Suprapubic skin (tissue), 4 donors: Measurements from ENCODE around the gene THUMPD3.

ENCODE experiments used
- CTCF ChIP-seq, 2 donors: fragments of 200-600 bp in 1 of 2; fragments of 450-650 bp in 1 of 2; sonication (generic) in 1 of 2; IDR thresholded peaks; one replicate each; pipeline ENCODE4 v1.5.1; 2016 to 2019; ENCODE audit warnings: antibody characterized with exemption in 2 of 2, mild to moderate bottlenecking in 1 of 2, moderate library complexity in 1 of 2
- EP300 ChIP-seq: sonication (generic); formaldehyde crosslinking; IDR thresholded peaks from one replicate; pipeline ENCODE4 v1.6.1; 2017; ENCODE audit warnings: antibody characterized with exemption
- POLR2A ChIP-seq, 2 donors: fragments of 450-650 bp; IDR thresholded peaks; one replicate each; pipeline ENCODE4 v1.6.1; 2017; ENCODE audit warnings: antibody characterized with exemption in 2 of 2, mild to moderate bottlenecking in 2 of 2, moderate library complexity in 2 of 2
- POLR2AphosphoS5 ChIP-seq, 3 donors: sonication (generic); formaldehyde crosslinking; IDR thresholded peaks; one replicate each; pipeline ENCODE4 v1.6.1; 2017; ENCODE audit warnings: antibody characterized with exemption in 3 of 3

GRCh38 chr3:9339761-9340471 is 22.9 kb upstream of the THUMPD3 start:
- no peak for TF ChIP-seq CTCF (IDR thresholded peaks at IDR 0.05)
- no peak for TF ChIP-seq POLR2A (IDR thresholded peaks at IDR 0.05)
- no peak for TF ChIP-seq EP300
- no peak for TF ChIP-seq POLR2AphosphoS5 (IDR thresholded peaks at IDR 0.05)
